Hepatocyte (in vitro differentiated cells): ENCODE data around the gene MVD. TPM values are rescaled to one million over a fixed set of nuclear protein-coding genes. Genes with fewer than 3 reads are reported as not detected.

Source experiments
- DNase-seq: peaks from one replicate; pipeline ENCODE4 v3.0.0-alpha.2; 2016; ENCODE audit warnings: low spot score
- H2AFZ ChIP-seq: fragments of 200-600 bp; sonication (generic); 2 replicates; pipeline ENCODE4 v1.6.0; 2016; ENCODE audit warnings: antibody characterized with exemption, mild to moderate bottlenecking
- H3K27ac ChIP-seq: fragments of 200-600 bp; sonication (generic); 2 replicates; pipeline ENCODE4 v1.5.1; 2016; ENCODE audit warnings: mild to moderate bottlenecking
- H3K27me3 ChIP-seq: fragments of 200-600 bp; sonication (generic); 2 replicates; pipeline ENCODE4 v1.6.1; 2016
- H3K36me3 ChIP-seq: fragments of 200-600 bp; sonication (generic); replicated peaks from 2 replicates; pipeline ENCODE4 v1.5.1; 2016; ENCODE audit warnings: low read depth; ENCODE audit not compliant: insufficient read depth
- H3K4me1 ChIP-seq: fragments of 200-600 bp; sonication (generic); 2 replicates; pipeline ENCODE4 v1.5.1; 2016; ENCODE audit warnings: mild to moderate bottlenecking, moderate library complexity; ENCODE audit not compliant: insufficient read depth
- H3K4me2 ChIP-seq: fragments of 200-600 bp; sonication (generic); 2 replicates; pipeline ENCODE4 v1.6.0; 2016
- H3K4me3 ChIP-seq: fragments of 200-600 bp; sonication (generic); 2 replicates; pipeline ENCODE4 v1.5.1; 2016; ENCODE audit warnings: mild to moderate bottlenecking
- H3K79me2 ChIP-seq: fragments of 200-600 bp; sonication (generic); 2 replicates; pipeline ENCODE4 v1.6.0; 2017; ENCODE audit warnings: mild to moderate bottlenecking
- H3K9me2 ChIP-seq: fragments of 200-600 bp; sonication (generic); replicated peaks from 2 replicates; pipeline ENCODE4 v1.6.0; 2017; ENCODE audit warnings: mild to moderate bottlenecking; ENCODE audit not compliant: insufficient read depth
- H3K9me3 ChIP-seq: fragments of 200-600 bp; sonication (generic); 2 replicates; pipeline ENCODE4 v1.5.1; 2016; ENCODE audit warnings: low read depth, mild to moderate bottlenecking
- H4K20me1 ChIP-seq: fragments of 200-600 bp; sonication (generic); 2 replicates; pipeline ENCODE4 v1.6.0; 2016; ENCODE audit warnings: mild to moderate bottlenecking; ENCODE audit not compliant: insufficient read depth, poor library complexity, severe bottlenecking
- CTCF ChIP-seq: fragments of 200-600 bp; sonication (generic); IDR thresholded peaks from 2 replicates; pipeline ENCODE4 v1.5.1; 2016; ENCODE audit warnings: antibody characterized with exemption, mild to moderate bottlenecking; ENCODE audit not compliant: poor library complexity
- EZH2 ChIP-seq: fragments of 200-600 bp; sonication (generic); IDR thresholded peaks from 2 replicates; pipeline ENCODE4 v1.6.1; 2016; ENCODE audit warnings: antibody characterized with exemption, mild to moderate bottlenecking, borderline replicate concordance
- EZH2phosphoT487 ChIP-seq: fragments of 200-600 bp; sonication (generic); IDR thresholded peaks from one replicate; pipeline ENCODE4 v1.6.1; 2018; ENCODE audit warnings: antibody characterized with exemption, mild to moderate bottlenecking, low read depth, moderate library complexity; ENCODE audit not compliant: unreplicated experiment, severe bottlenecking
- WGBS: methylation state at CpG from one replicate; pipeline ENCODE4 v1.1.6; 2016; ENCODE audit warnings: low lambda C conversion rate; ENCODE audit errors: missing lambda C conversion rate; 5-methylcytosine and 5-hydroxymethylcytosine counted together
- polyA plus RNA-seq: library from polyadenylated mRNA; unstranded; fragments of >200 nt; fragmentation: Nextera tagmentation; extraction: Ambion mirVana; gene quantifications from 2 replicates; pipeline ENCODE4 v1.2.1, GENCODE V29; 2016
- total RNA-seq: library from RNA; depleted of rRNA; stranded (reverse); fragments of >200 nt; gene quantifications from 2 replicates; pipeline ENCODE4 v1.2.3, GENCODE V29; 2014

Gene MVD
- total and polyA plus RNA-seq, 2 experiments from 2014 or later: 71.9 to 152 TPM

- Histone ChIP-seq H3K9me2 (no peaks in the 10 kb centered on the region), H3K4me3 (no peak overlapping the region), H3K4me1 (no peaks in the 10 kb centered on the region), H2AFZ (no peak overlapping the region), H3K27me3 (no peaks in the 10 kb centered on the region), H3K27ac (no peak overlapping the region), H3K36me3 (no peaks in the 10 kb centered on the region), H3K79me2 (no peaks in the 10 kb centered on the region), H3K4me2 (no peak overlapping the region), H4K20me1 (no peaks in the 10 kb centered on the region), H3K9me3 (no peaks in the 10 kb centered on the region)
- TF ChIP-seq CTCF (no peak), EZH2phosphoT487 (no peak), EZH2 (no peak)
- no peak for DNase-seq
- WGBS: 81% methylated on average over 28 of the region's 32 CpGs
These were observed 15.5 kb upstream of the MVD start for GRCh38 chr16:88678224-88678979.

- WGBS: 88% methylated on average over 13 of the region's 13 CpGs
- H3K27me3 ChIP-seq: no peaks in the 10 kb centered on the region
- H3K36me3 ChIP-seq: no peaks in the 10 kb centered on the region
- no peaks in the 10 kb centered on the region for H4K20me1 ChIP-seq
- H3K79me2 ChIP-seq: no peaks in the 10 kb centered on the region
- no peaks in the 10 kb centered on the region for H3K4me1 ChIP-seq
- H3K27ac ChIP-seq: no peak overlapping the region
- DNase-seq: no peak
- H3K9me2 ChIP-seq: no peaks in the 10 kb centered on the region
- H3K4me3 ChIP-seq: no peak overlapping the region
- no peak for TF ChIP-seq CTCF
- TF ChIP-seq EZH2phosphoT487: no peak
- TF ChIP-seq EZH2: no peak
- no peaks in the 10 kb centered on the region for H3K9me3 ChIP-seq
- no peak overlapping the region for H2AFZ ChIP-seq
- no peak overlapping the region for H3K4me2 ChIP-seq
These were observed 14.8 kb upstream of the MVD start for GRCh38 chr16:88677721-88678120.

GRCh38 chr16:88676502-88677242 is 13.8 kb upstream of the MVD start:
- H3K4me1 ChIP-seq: no peaks in the 10 kb centered on the region
- H3K9me2 ChIP-seq: no peaks in the 10 kb centered on the region
- TF ChIP-seq CTCF: no peak
- no peak for TF ChIP-seq EZH2
- TF ChIP-seq EZH2phosphoT487: no peak
- no peak for DNase-seq
- H3K4me2 ChIP-seq: no peak overlapping the region
- 93% methylated on average over 22 of the region's 22 CpGs for WGBS
- no peaks in the 10 kb centered on the region for H4K20me1 ChIP-seq
- no peak overlapping the region for H3K27ac ChIP-seq
- no peak overlapping the region for H2AFZ ChIP-seq
- no peaks in the 10 kb centered on the region for H3K9me3 ChIP-seq
- H3K79me2 ChIP-seq: no peaks in the 10 kb centered on the region
- H3K4me3 ChIP-seq: no peak overlapping the region
- no peaks in the 10 kb centered on the region for H3K36me3 ChIP-seq
- no peaks in the 10 kb centered on the region for H3K27me3 ChIP-seq
